Measurements from ENCODE around the gene LIN37. TPM values are rescaled to one million over a fixed set of nuclear protein-coding genes. Genes with fewer than 3 reads are reported as not detected.

The LIN37 gene
- total and polyA plus RNA-seq, 9 of the 15 experiments (the other 6 are each of a cell fraction or from before 2014, with no cell fraction given) = 1.2 to 12.5 (median 8.6) TPM

- TF ChIP-seq REST (IDR thresholded peaks at IDR 0.05; ENCODE audit: borderline replicate concordance) (no peak), REST (CRISPR knock-in tag; IDR thresholded peaks at IDR 0.05; ENCODE audit: low read depth) (peak; percentile 78; the same call in 1 of the 2 replicates), ATF4 (CRISPR knock-in tag; IDR thresholded peaks at IDR 0.05) (no peak), BACH1 (tag; IDR thresholded peaks at IDR 0.05) (peak; percentile 54; the same call in 1 of the 2 replicates), POLR2A (conservative IDR thresholded peaks at IDR 0.05) (peak; percentile 88), SP1 (CRISPR knock-in tag; IDR thresholded peaks at IDR 0.05) (peak; percentile 87), ZNF583 (CRISPR knock-in tag; IDR thresholded peaks at IDR 0.05) (0 out of 2 replicates have a peak, but pooled peaks have one; percentile 21), TSC22D4 (tag; IDR thresholded peaks at IDR 0.05) (no peak), FOS (IDR thresholded peaks at IDR 0.05; ENCODE audit: extremely low read depth, insufficient read length) (peak; percentile 100), SAP30 (IDR thresholded peaks at IDR 0.05; ENCODE audit: borderline replicate concordance, insufficient read depth, low read depth, low read length, poor library complexity, severe bottlenecking) (peak; percentile 76), CREB3L1 (IDR thresholded peaks at IDR 0.05; ENCODE audit: borderline replicate concordance, low read depth) (peak; percentile 85; the same call in 1 of the 2 replicates), HBP1 (CRISPR knock-in tag; IDR thresholded peaks at IDR 0.05) (no peak), TBP (optimal IDR thresholded peaks at IDR 0.05; ENCODE audit: low read depth, low read length) (peak; percentile 68)
Observed at GRCh38 chr19:35757749-35758608, 9.6 kb downstream of the LIN37 start, which contains the start of gene PROSER3 (continued).

Data from K562 (cell line).